Liver (tissue), 9 donors: Measurements from ENCODE around the gene MUS81. TPM values are rescaled to one million over a fixed set of nuclear protein-coding genes. Genes with fewer than 3 reads are reported as not detected.
A peak's percentile ranks its signal among the peaks of the same experiment; 100 is the strongest.

ENCODE experiments used
- DNase-seq: peaks from one replicate; pipeline ENCODE4 v3.0.0-alpha.2; 2017; ENCODE audit warnings: low spot score
- H3K27ac ChIP-seq, 2 donors: one replicate each; pipeline ENCODE4 v1.7.0; 2013; ENCODE audit warnings: inconsistent platforms in 2 of 2, low read length in 2 of 2, control low read depth in 1 of 2, low read depth in 1 of 2, mild to moderate bottlenecking in 1 of 2
- H3K27me3 ChIP-seq, 4 donors: one replicate each; pipeline versions ENCODE4 v1.6.1 to v1.7.0; 2013; ENCODE audit warnings: low read length in 3 of 4, inconsistent platforms in 1 of 4, mild to moderate bottlenecking in 1 of 4, moderate library complexity in 1 of 4; ENCODE audit not compliant: control insufficient read depth in 4 of 4, insufficient read depth in 4 of 4
- H3K36me3 ChIP-seq, 4 donors: one replicate each; pipeline versions ENCODE4 v1.6.1 to v1.7.0; 2013; ENCODE audit warnings: low read length in 3 of 4, mild to moderate bottlenecking in 3 of 4, low read depth in 1 of 4, moderate library complexity in 1 of 4; ENCODE audit not compliant: control insufficient read depth in 4 of 4, insufficient read depth in 3 of 4
- H3K4me1 ChIP-seq, 4 donors: one replicate each; pipeline versions ENCODE4 v1.6.1 to v1.7.0; 2013; ENCODE audit warnings: low read length in 3 of 4, mild to moderate bottlenecking in 3 of 4, moderate library complexity in 1 of 4; ENCODE audit not compliant: control insufficient read depth in 4 of 4, insufficient read depth in 4 of 4
- H3K4me3 ChIP-seq, 3 donors: one replicate each; pipeline versions ENCODE4 v1.6.1 to v1.7.0; 2013; ENCODE audit warnings: low read length in 3 of 3, control low read depth in 1 of 3, low read depth in 1 of 3, mild to moderate bottlenecking in 1 of 3
- H3K9ac ChIP-seq, 2 donors: one replicate each; pipeline ENCODE4 v1.7.0; 2013; ENCODE audit warnings: low read length in 2 of 2, mild to moderate bottlenecking in 2 of 2, moderate library complexity in 2 of 2, control low read depth in 1 of 2, low read depth in 1 of 2
- H3K9me3 ChIP-seq, 4 donors: one replicate each; pipeline versions ENCODE4 v1.6.1 to v1.7.0; 2013; ENCODE audit warnings: low read length in 3 of 4; ENCODE audit not compliant: control insufficient read depth in 4 of 4
- ATF3 ChIP-seq: IDR thresholded peaks from 2 replicates; pipeline ENCODE4 v1.6.1; 2016; ENCODE audit warnings: antibody characterized with exemption
- CTCF ChIP-seq: fragments of 150-350 bp; IDR thresholded peaks from 2 replicates; pipeline ENCODE4 v1.5.1; 2017; ENCODE audit warnings: improper control_type of control experiment, low read depth, low read length; ENCODE audit not compliant: missing input control
- EGR1 ChIP-seq, 2 donors: IDR thresholded peaks; 2 replicates each; pipeline ENCODE4 v1.6.1; 2016 to 2018; ENCODE audit warnings: antibody characterized with exemption in 2 of 2, low read depth in 2 of 2
- FOXA1 ChIP-seq: IDR thresholded peaks from 2 replicates; pipeline ENCODE4 v1.6.1; 2016; ENCODE audit warnings: antibody characterized with exemption
- FOXA2 ChIP-seq: IDR thresholded peaks from 2 replicates; pipeline ENCODE4 v1.6.1; 2016; ENCODE audit warnings: antibody characterized with exemption
- GABPA ChIP-seq, 2 donors: IDR thresholded peaks in 1 of 2; conservative IDR thresholded peaks in 1 of 2; 2 replicates each; pipeline ENCODE4 v1.6.1; 2016; ENCODE audit warnings: antibody characterized with exemption in 2 of 2, mild to moderate bottlenecking in 1 of 2, moderate library complexity in 1 of 2
- HNF4A ChIP-seq, 2 donors: conservative IDR thresholded peaks; 2 replicates each; pipeline ENCODE4 v1.6.1; 2016; ENCODE audit warnings: antibody characterized with exemption in 2 of 2, mild to moderate bottlenecking in 2 of 2
- HNF4G ChIP-seq: IDR thresholded peaks from 2 replicates; pipeline ENCODE4 v1.6.1; 2016; ENCODE audit warnings: antibody characterized with exemption
- MAX ChIP-seq: IDR thresholded peaks from 2 replicates; pipeline ENCODE4 v1.6.1; 2016; ENCODE audit warnings: antibody characterized with exemption
- NR2F2 ChIP-seq: IDR thresholded peaks from 2 replicates; pipeline ENCODE4 v1.6.1; 2016; ENCODE audit warnings: antibody characterized with exemption
- RAD21 ChIP-seq, 2 donors: IDR thresholded peaks; 2 replicates each; pipeline ENCODE4 v1.6.1; 2016; ENCODE audit warnings: antibody characterized with exemption in 2 of 2, mild to moderate bottlenecking in 2 of 2
- REST ChIP-seq: IDR thresholded peaks from 2 replicates; pipeline ENCODE4 v1.6.1; 2016; ENCODE audit warnings: antibody characterized with exemption, mild to moderate bottlenecking
- RXRA ChIP-seq, 2 donors: IDR thresholded peaks; 2 replicates each; pipeline ENCODE4 v1.6.1; 2017 to 2018; ENCODE audit warnings: antibody characterized with exemption in 2 of 2, mild to moderate bottlenecking in 1 of 2
- SP1 ChIP-seq: IDR thresholded peaks from 2 replicates; pipeline ENCODE4 v1.6.1; 2018; ENCODE audit warnings: antibody characterized with exemption, mild to moderate bottlenecking
- TAF1 ChIP-seq: conservative IDR thresholded peaks from 2 replicates; pipeline ENCODE4 v1.6.1; 2016; ENCODE audit warnings: antibody characterized with exemption, mild to moderate bottlenecking
- YY1 ChIP-seq: IDR thresholded peaks from 2 replicates; pipeline ENCODE4 v1.6.1; 2016; ENCODE audit warnings: antibody characterized with exemption, mild to moderate bottlenecking
- ZBTB33 ChIP-seq: IDR thresholded peaks from 2 replicates; pipeline ENCODE4 v1.6.1; 2016; ENCODE audit warnings: antibody characterized with exemption
- WGBS: extraction: QIAGEN DNeasy Blood & Tissue Kit; methylation state at CpG from one replicate; pipeline ENCODE4 v1.1.7; 2013; 5-methylcytosine and 5-hydroxymethylcytosine counted together
- polyA plus RNA-seq, 2 donors: library from polyadenylated mRNA; stranded (reverse) in 1 of 2; unstranded in 1 of 2; fragments of 200-250 nt in 1 of 2; fragments of >200 nt in 1 of 2; fragmentation: Nextera tagmentation in 1 of 2; extraction: Ambion mirVana in 1 of 2; gene quantifications; one replicate each; pipeline versions ENCODE4 v1.2.1 to v1.2.3, GENCODE V29; 2013 to 2015
- total RNA-seq, 2 donors: library from RNA; depleted of rRNA; stranded (reverse); fragments of >200 nt; gene quantifications; one replicate each; pipeline ENCODE4 v1.2.3, GENCODE V29; 2014
- donor health status: healthy.
- donor health status: healthy.
- donor health status: healthy.
- donor health status: healthy.
- donor health status: healthy.

The MUS81 gene
- total and polyA plus RNA-seq, 4 donors: 11.0 to 24.7 (median 16.5) TPM

GRCh38 chr11:65884716-65885092 is 24.5 kb downstream of the MUS81 start:
- Histone ChIP-seq H3K36me3 (peaks cover 2 to 12% (median 3%) of the 10 kb centered on the region in 4 donors), H3K4me1 (peaks cover 5 to 31% (median 19%) of the 10 kb centered on the region in 4 donors), H3K9ac (no peak overlapping the region), H3K27me3 (no peaks in the 10 kb centered on the region), H3K9me3 (no peaks in the 10 kb centered on the region), H3K27ac (no peak overlapping the region), H3K4me3 (no peak overlapping the region)
- DNase-seq: peak; percentile 82
- 23% methylated on average over 9 of the region's 9 CpGs for WGBS
- TF ChIP-seq SP1 (no peak), ZBTB33 (no peak), ATF3 (no peak), FOXA2 (no peak), HNF4A (conservative IDR thresholded peaks at IDR 0.05) (no peak), GABPA (IDR thresholded peaks at IDR 0.05 in 1 of 2, conservative IDR thresholded peaks at IDR 0.05 in 1 of 2) (peak in 1 of 2 donors; percentile 30), MAX (no peak), TAF1 (no peak), FOXA1 (no peak), REST (no peak), RAD21 (IDR thresholded peaks at IDR 0.05) (peak; percentile 92 to 96), EGR1 (IDR thresholded peaks at IDR 0.05; ENCODE audit: low read depth in 2 of 2) (no peak), NR2F2 (peak; percentile 68), YY1 (no peak), CTCF (peak; percentile 97), HNF4G (no peak), RXRA (IDR thresholded peaks at IDR 0.05) (peak in 1 of 2 donors; percentile 55)
